Stimulated activated naive CD4-positive, alpha-beta T cell (primary cell): Measurements from ENCODE around the gene EHMT1.
A peak's percentile ranks its signal among the peaks of the same experiment; 100 is the strongest.

Experiments used
- DNase-seq, 6 experiments: peaks; one replicate each; lab custom pipeline; 2025; lab: John Stamatoyannopoulos, UW

EHMT1 gene

GRCh38 chr9:137647096-137647714, 28.4 kb downstream of the EHMT1 start:
- no peak for DNase-seq

- no peak for DNase-seq
Measured at GRCh38 chr9:137648396-137648795, 29.6 kb downstream of the EHMT1 start.

- no peak for DNase-seq
Measured at GRCh38 chr9:137649553-137649952, 30.7 kb downstream of the EHMT1 start.

GRCh38 chr9:137650259-137650658, 31.5 kb downstream of the EHMT1 start:
- no peak for DNase-seq

- DNase-seq = no peak
Measured at GRCh38 chr9:137650779-137651178, 32.0 kb downstream of the EHMT1 start.

GRCh38 chr9:137656416-137656815, 37.6 kb downstream of the EHMT1 start:
- no peak for DNase-seq

- no peak for DNase-seq
Measured at GRCh38 chr9:137657606-137658005, 38.8 kb downstream of the EHMT1 start.

- no peak for DNase-seq
Measured at GRCh38 chr9:137658781-137659180, 40.0 kb downstream of the EHMT1 start.

- DNase-seq = no peak
Measured at GRCh38 chr9:137660144-137660543, 41.3 kb downstream of the EHMT1 start.

GRCh38 chr9:137663584-137663983, 44.8 kb downstream of the EHMT1 start:
- no peak for DNase-seq

- DNase-seq = no peak
Measured at GRCh38 chr9:137664676-137665075, 45.9 kb downstream of the EHMT1 start.

- no peak for DNase-seq
Measured at GRCh38 chr9:137665226-137665625, 46.4 kb downstream of the EHMT1 start.

- no peak for DNase-seq
Measured at GRCh38 chr9:137665697-137666512, 47.1 kb downstream of the EHMT1 start.

GRCh38 chr9:137666513-137666822, 47.7 kb downstream of the EHMT1 start:
- DNase-seq = no peak

GRCh38 chr9:137666955-137667670, 48.3 kb downstream of the EHMT1 start:
- DNase-seq = no peak

GRCh38 chr9:137668203-137668602, 49.4 kb downstream of the EHMT1 start:
- no peak for DNase-seq

GRCh38 chr9:137669261-137669672, 50.5 kb downstream of the EHMT1 start:
- no peak for DNase-seq

GRCh38 chr9:137670391-137671195, 51.8 kb downstream of the EHMT1 start:
- DNase-seq = no peak

- DNase-seq = no peak
Measured at GRCh38 chr9:137671196-137671538, 52.4 kb downstream of the EHMT1 start.

- no peak for DNase-seq
Measured at GRCh38 chr9:137671721-137672120, 52.9 kb downstream of the EHMT1 start.

- peak in 5 of 6 experiments; percentile 12 to 64 (median 27) for DNase-seq
Measured at GRCh38 chr9:137672907-137673791, 54.3 kb downstream of the EHMT1 start.
